ENCODE data around the gene TTLL9. TPM values are rescaled to one million over a fixed set of nuclear protein-coding genes. Genes with fewer than 3 reads are reported as not detected.

Gene TTLL9
- total RNA-seq, 1 donor from 2014 or later, result 0.52 TPM

- H3K9ac ChIP-seq (ENCODE audit: low read depth in 1 of 3, low read length in 3 of 3), result no peak overlapping the region
- H3K36me3 ChIP-seq (ENCODE audit: control insufficient read depth in 3 of 3, insufficient read depth in 3 of 3, low read length in 3 of 3), result no peaks in the 10 kb centered on the region
- H3K4me3 ChIP-seq (ENCODE audit: low read length in 3 of 3), result no peak overlapping the region
- no peaks in the 10 kb centered on the region for H3K9me3 ChIP-seq (ENCODE audit: control insufficient read depth in 3 of 3, low read length in 3 of 3)
- no peaks in the 10 kb centered on the region for H3K4me1 ChIP-seq (ENCODE audit: control insufficient read depth in 3 of 3, insufficient read depth in 3 of 3, low read length in 3 of 3)
- no peak overlapping the region for H3K27ac ChIP-seq (ENCODE audit: low read depth, low read length)
- peaks cover 28 to 30% (median 29%) of the 10 kb centered on the region in 3 donors for H3K27me3 ChIP-seq (ENCODE audit: control insufficient read depth in 3 of 3, insufficient read depth in 3 of 3, low read length in 3 of 3)
Measured at GRCh38 chr20:31968291-31969126, 98.1 kb downstream of the TTLL9 start.

DNA sequence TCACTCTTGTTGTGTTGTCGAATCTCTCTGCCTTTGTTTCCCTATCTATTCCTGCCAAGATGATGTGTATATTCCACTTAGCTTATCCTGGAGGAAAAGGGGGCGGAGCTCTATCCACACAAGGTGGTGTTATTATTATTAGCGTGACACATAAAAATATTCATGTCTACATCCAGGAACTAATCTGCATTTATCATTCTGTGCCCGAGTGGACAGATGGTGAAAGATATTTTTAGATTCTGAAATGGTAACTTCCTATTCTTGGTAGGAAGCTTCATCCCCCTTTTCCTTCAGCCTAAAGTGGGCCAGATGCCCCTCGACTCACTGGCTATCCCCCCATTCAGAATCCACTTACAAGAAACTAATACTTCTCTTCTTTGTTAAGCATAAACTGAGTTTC is 99.6 kb downstream of the TTLL9 start:
- Histone ChIP-seq H3K4me3 (ENCODE audit: low read length in 3 of 3) (no peak overlapping the region), H3K9me3 (ENCODE audit: control insufficient read depth in 3 of 3, low read length in 3 of 3) (no peaks in the 10 kb centered on the region), H3K4me1 (ENCODE audit: control insufficient read depth in 3 of 3, insufficient read depth in 3 of 3, low read length in 3 of 3) (no peaks in the 10 kb centered on the region), H3K27ac (ENCODE audit: low read depth, low read length) (no peak overlapping the region), H3K36me3 (ENCODE audit: control insufficient read depth in 3 of 3, insufficient read depth in 3 of 3, low read length in 3 of 3) (no peaks in the 10 kb centered on the region), H3K27me3 (ENCODE audit: control insufficient read depth in 3 of 3, insufficient read depth in 3 of 3, low read length in 3 of 3) (peaks cover 19 to 30% (median 27%) of the 10 kb centered on the region in 3 donors), H3K9ac (ENCODE audit: low read depth in 1 of 3, low read length in 3 of 3) (no peak overlapping the region)

DNA sequence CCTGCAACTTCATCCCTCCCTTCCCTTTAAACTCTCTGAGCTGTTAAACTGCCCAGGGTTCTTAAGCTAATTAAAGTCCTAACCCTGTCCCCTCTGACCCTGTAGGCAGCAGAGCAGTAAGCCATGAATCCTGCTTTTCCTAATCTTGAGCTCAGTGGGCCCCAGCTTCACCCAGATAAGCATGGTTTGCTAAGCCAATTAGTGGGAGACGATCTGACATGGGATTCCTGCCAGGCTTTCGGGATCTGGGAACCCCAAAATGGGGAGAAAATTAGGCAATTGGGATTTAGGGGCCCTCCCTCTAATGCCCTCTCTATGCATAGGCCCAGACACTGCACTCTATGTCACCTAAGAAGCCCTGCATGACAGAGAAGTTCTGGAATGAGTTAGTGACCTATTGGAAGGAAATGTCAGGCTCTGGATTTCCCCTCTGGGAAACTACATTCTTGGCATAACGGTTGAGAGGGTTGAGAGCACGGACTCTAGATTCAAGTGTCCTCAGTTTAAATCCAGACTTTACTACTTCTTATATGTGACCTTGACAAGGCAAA is 102.1 kb downstream of the TTLL9 start:
- Histone ChIP-seq H3K27me3 (ENCODE audit: control insufficient read depth in 3 of 3, insufficient read depth in 3 of 3, low read length in 3 of 3) (peaks cover 6 to 23% (median 19%) of the 10 kb centered on the region in 3 donors), H3K27ac (ENCODE audit: low read depth, low read length) (no peak overlapping the region), H3K9me3 (ENCODE audit: control insufficient read depth in 3 of 3, low read length in 3 of 3) (no peaks in the 10 kb centered on the region), H3K4me3 (ENCODE audit: low read length in 3 of 3) (no peak overlapping the region), H3K4me1 (ENCODE audit: control insufficient read depth in 3 of 3, insufficient read depth in 3 of 3, low read length in 3 of 3) (no peaks in the 10 kb centered on the region), H3K9ac (ENCODE audit: low read depth in 1 of 3, low read length in 3 of 3) (no peak overlapping the region), H3K36me3 (ENCODE audit: control insufficient read depth in 3 of 3, insufficient read depth in 3 of 3, low read length in 3 of 3) (no peaks in the 10 kb centered on the region)

DNA sequence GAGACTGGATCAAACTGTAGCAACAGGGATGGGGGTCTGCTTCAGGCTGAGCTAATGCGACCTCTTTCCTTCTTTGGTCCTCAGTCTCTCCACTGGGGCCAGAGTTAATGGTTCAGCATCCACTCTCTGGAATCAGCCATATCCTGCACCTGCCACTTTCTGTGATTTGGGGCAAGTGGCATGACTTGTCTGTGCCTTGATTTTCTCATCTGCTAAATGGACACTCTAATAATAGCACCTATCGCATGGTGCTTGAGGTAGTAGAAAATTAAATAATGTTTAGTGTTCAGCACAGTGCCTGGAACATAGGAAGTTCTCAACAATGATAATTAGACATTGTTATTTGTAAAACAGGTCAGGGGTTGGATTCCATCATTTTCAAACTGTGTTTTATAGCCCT is 103.9 kb downstream of the TTLL9 start:
- Histone ChIP-seq H3K9me3 (ENCODE audit: control insufficient read depth in 3 of 3, low read length in 3 of 3) (no peaks in the 10 kb centered on the region), H3K27ac (ENCODE audit: low read depth, low read length) (no peak overlapping the region), H3K4me3 (ENCODE audit: low read length in 3 of 3) (no peak overlapping the region), H3K4me1 (ENCODE audit: control insufficient read depth in 3 of 3, insufficient read depth in 3 of 3, low read length in 3 of 3) (no peaks in the 10 kb centered on the region), H3K36me3 (ENCODE audit: control insufficient read depth in 3 of 3, insufficient read depth in 3 of 3, low read length in 3 of 3) (no peaks in the 10 kb centered on the region), H3K9ac (ENCODE audit: low read depth in 1 of 3, low read length in 3 of 3) (no peak overlapping the region), H3K27me3 (ENCODE audit: control insufficient read depth in 3 of 3, insufficient read depth in 3 of 3, low read length in 3 of 3) (peaks cover 6 to 23% (median 14%) of the 10 kb centered on the region in 3 donors)

GRCh38 chr20:31974951-31975487 is 104.6 kb downstream of the TTLL9 start:
- Histone ChIP-seq H3K27ac (ENCODE audit: low read depth, low read length) (no peak overlapping the region), H3K27me3 (ENCODE audit: control insufficient read depth in 3 of 3, insufficient read depth in 3 of 3, low read length in 3 of 3) (peaks cover 9 to 23% (median 14%) of the 10 kb centered on the region in 3 donors), H3K36me3 (ENCODE audit: control insufficient read depth in 3 of 3, insufficient read depth in 3 of 3, low read length in 3 of 3) (no peaks in the 10 kb centered on the region), H3K4me1 (ENCODE audit: control insufficient read depth in 3 of 3, insufficient read depth in 3 of 3, low read length in 3 of 3) (no peaks in the 10 kb centered on the region), H3K9ac (ENCODE audit: low read depth in 1 of 3, low read length in 3 of 3) (no peak overlapping the region), H3K9me3 (ENCODE audit: control insufficient read depth in 3 of 3, low read length in 3 of 3) (no peaks in the 10 kb centered on the region), H3K4me3 (ENCODE audit: low read length in 3 of 3) (no peak overlapping the region)

DNA sequence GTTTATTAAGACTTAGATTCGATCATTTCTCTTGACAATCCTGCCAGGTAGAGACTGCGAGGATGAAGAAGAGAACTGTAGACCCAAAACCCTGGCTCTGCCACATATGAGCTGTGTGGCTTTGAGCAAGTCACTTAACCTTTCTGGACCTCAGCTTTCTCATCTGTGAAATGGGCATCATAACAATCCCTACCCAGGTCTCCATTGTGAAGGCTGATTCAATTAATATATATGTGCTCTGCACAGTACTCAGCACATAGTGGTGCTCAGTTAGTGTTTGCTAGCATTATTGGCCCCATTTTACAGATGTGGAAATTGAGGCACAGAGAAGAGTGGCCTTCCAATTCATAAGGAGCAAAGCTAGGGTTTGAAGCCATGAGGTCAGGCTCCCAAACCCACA is 105.4 kb downstream of the TTLL9 start:
- no peaks in the 10 kb centered on the region for H3K4me1 ChIP-seq (ENCODE audit: control insufficient read depth in 3 of 3, insufficient read depth in 3 of 3, low read length in 3 of 3)
- no peak overlapping the region for H3K27ac ChIP-seq (ENCODE audit: low read depth, low read length)
- no peak overlapping the region for H3K4me3 ChIP-seq (ENCODE audit: low read length in 3 of 3)
- H3K36me3 ChIP-seq (ENCODE audit: control insufficient read depth in 3 of 3, insufficient read depth in 3 of 3, low read length in 3 of 3), result no peaks in the 10 kb centered on the region
- no peak overlapping the region for H3K9ac ChIP-seq (ENCODE audit: low read depth in 1 of 3, low read length in 3 of 3)
- H3K27me3 ChIP-seq (ENCODE audit: control insufficient read depth in 3 of 3, insufficient read depth in 3 of 3, low read length in 3 of 3), result peaks cover 9 to 19% (median 14%) of the 10 kb centered on the region in 3 donors
- no peaks in the 10 kb centered on the region for H3K9me3 ChIP-seq (ENCODE audit: control insufficient read depth in 3 of 3, low read length in 3 of 3)

GRCh38 chr20:31977080-31977479 is 106.6 kb downstream of the TTLL9 start:
- Histone ChIP-seq H3K27me3 (ENCODE audit: control insufficient read depth in 3 of 3, insufficient read depth in 3 of 3, low read length in 3 of 3) (peaks cover 9 to 24% (median 15%) of the 10 kb centered on the region in 3 donors), H3K27ac (ENCODE audit: low read depth, low read length) (no peak overlapping the region), H3K4me1 (ENCODE audit: control insufficient read depth in 3 of 3, insufficient read depth in 3 of 3, low read length in 3 of 3) (no peaks in the 10 kb centered on the region), H3K9me3 (ENCODE audit: control insufficient read depth in 3 of 3, low read length in 3 of 3) (no peaks in the 10 kb centered on the region), H3K36me3 (ENCODE audit: control insufficient read depth in 3 of 3, insufficient read depth in 3 of 3, low read length in 3 of 3) (no peaks in the 10 kb centered on the region), H3K4me3 (ENCODE audit: low read length in 3 of 3) (no peak overlapping the region), H3K9ac (ENCODE audit: low read depth in 1 of 3, low read length in 3 of 3) (no peak overlapping the region)

GRCh38 chr20:31979713-31980426 is 109.4 kb downstream of the TTLL9 start:
- Histone ChIP-seq H3K9ac (ENCODE audit: low read depth in 1 of 3, low read length in 3 of 3) (no peak overlapping the region), H3K9me3 (ENCODE audit: control insufficient read depth in 3 of 3, low read length in 3 of 3) (no peaks in the 10 kb centered on the region), H3K4me3 (ENCODE audit: low read length in 3 of 3) (no peak overlapping the region), H3K27me3 (ENCODE audit: control insufficient read depth in 3 of 3, insufficient read depth in 3 of 3, low read length in 3 of 3) (peaks cover 8 to 23% (median 9%) of the 10 kb centered on the region in 3 donors), H3K27ac (ENCODE audit: low read depth, low read length) (no peak overlapping the region), H3K4me1 (ENCODE audit: control insufficient read depth in 3 of 3, insufficient read depth in 3 of 3, low read length in 3 of 3) (no peaks in the 10 kb centered on the region), H3K36me3 (ENCODE audit: control insufficient read depth in 3 of 3, insufficient read depth in 3 of 3, low read length in 3 of 3) (no peaks in the 10 kb centered on the region)

DNA sequence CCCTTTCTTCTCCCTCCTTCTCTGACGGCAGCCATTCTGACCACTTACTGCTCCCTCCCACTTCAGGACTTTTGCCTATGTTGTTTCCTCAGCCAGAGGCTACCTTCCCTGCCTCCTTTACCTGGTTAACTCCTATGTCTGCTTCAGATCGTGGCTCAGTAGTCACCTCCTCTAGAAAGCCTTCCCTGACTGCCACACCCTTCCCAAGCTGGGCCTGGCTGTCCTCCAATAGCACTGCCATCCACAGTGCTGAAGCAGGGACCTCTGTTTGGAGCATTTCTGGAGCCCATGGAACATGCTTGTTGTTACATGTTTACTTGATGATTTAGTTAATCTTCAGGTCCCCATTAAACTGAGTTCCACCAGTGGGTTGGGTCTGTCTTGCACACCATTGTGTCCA is 111.3 kb downstream of the TTLL9 start:
- Histone ChIP-seq H3K27me3 (ENCODE audit: control insufficient read depth in 3 of 3, insufficient read depth in 3 of 3, low read length in 3 of 3) (peaks cover 2 to 13% (median 4%) of the 10 kb centered on the region in 3 donors), H3K27ac (ENCODE audit: low read depth, low read length) (no peak overlapping the region), H3K36me3 (ENCODE audit: control insufficient read depth in 3 of 3, insufficient read depth in 3 of 3, low read length in 3 of 3) (no peaks in the 10 kb centered on the region), H3K4me3 (ENCODE audit: low read length in 3 of 3) (no peak overlapping the region), H3K9me3 (ENCODE audit: control insufficient read depth in 3 of 3, low read length in 3 of 3) (no peaks in the 10 kb centered on the region), H3K9ac (ENCODE audit: low read depth in 1 of 3, low read length in 3 of 3) (no peak overlapping the region), H3K4me1 (ENCODE audit: control insufficient read depth in 3 of 3, insufficient read depth in 3 of 3, low read length in 3 of 3) (no peaks in the 10 kb centered on the region)

All from skeletal muscle tissue (tissue), 4 donors.